Right kidney (tissue), 9 donors: ENCODE data around the gene CCL16.
"Not testable (repeated sequence)": the region's sequence is repeated elsewhere in the genome, so short reads cannot be mapped to it uniquely, and the experiment has no call there.

Source experiments
- DNase-seq: peaks from one replicate; pipeline ENCODE4 v3.0.0-alpha.2; 2016
- long read RNA-seq, 8 donors: transcript quantifications; one replicate each; lab custom pipeline, GENCODE V29; 2026

CCL16 gene
- long read RNA-seq, donor 1: 0 reads
- long read RNA-seq, donor 2: 0 reads
- long read RNA-seq, donor 3: 0 reads
- long read RNA-seq, donor 4: 0 reads
- long read RNA-seq, donor 5: 0 reads
- long read RNA-seq, donor 6: 0 reads
- long read RNA-seq, donor 7: 0 reads
- long read RNA-seq, donor 8: 0 reads

- no peak for DNase-seq
Observed at GRCh38 chr17:35981246-35981645, at the start of gene CCL16. Gene CCL16, minus strand, starts transcription at chr17:35981497. Its CDS starts 77 bp downstream, at chr17:35981420.

GRCh38 chr17:36030956-36031355, 49.7 kb upstream of the CCL16 start:
- DNase-seq: no peak

- no peak for DNase-seq
Observed at GRCh38 chr17:36027761-36028160, 46.5 kb upstream of the CCL16 start.

- DNase-seq: no peak
Observed at GRCh38 chr17:36024106-36024869, 43.0 kb upstream of the CCL16 start.

GRCh38 chr17:36019423-36019822, 38.1 kb upstream of the CCL16 start:
- DNase-seq: no peak

- DNase-seq: no peak
Observed at GRCh38 chr17:36017799-36018198, 36.5 kb upstream of the CCL16 start, which contains the start of gene CCL23. Gene CCL23, minus strand, starts transcription at chr17:36017972. Its CDS starts 75 bp downstream, at chr17:36017897.

- no peak for DNase-seq
Observed at GRCh38 chr17:36016555-36016954, 35.3 kb upstream of the CCL16 start.

GRCh38 chr17:36015895-36016294, 34.6 kb upstream of the CCL16 start:
- not testable (repeated sequence) for DNase-seq

- no peak for DNase-seq
Observed at GRCh38 chr17:36014946-36015345, 33.6 kb upstream of the CCL16 start.

- no peak for DNase-seq
Observed at GRCh38 chr17:36011201-36011600, 29.9 kb upstream of the CCL16 start.

- no peak for DNase-seq
Observed at GRCh38 chr17:36008998-36009665, 27.8 kb upstream of the CCL16 start.

- no peak for DNase-seq
Observed at GRCh38 chr17:36004594-36005108, 23.4 kb upstream of the CCL16 start.

- no peak for DNase-seq
Observed at GRCh38 chr17:36002631-36003030, 21.3 kb upstream of the CCL16 start.

GRCh38 chr17:36001862-36002603, 20.7 kb upstream of the CCL16 start:
- peak; percentile 35 for DNase-seq

GRCh38 chr17:36001110-36001771, 19.9 kb upstream of the CCL16 start, which contains the start of gene CCL15:
Gene CCL15, minus strand, starts transcription at chr17:36001553. Its CDS starts 61 bp downstream, at chr17:36001492.
- no peak for DNase-seq

GRCh38 chr17:36000732-36001109, 19.4 kb upstream of the CCL16 start:
- no peak for DNase-seq

- no peak for DNase-seq
Observed at GRCh38 chr17:35998756-35999155, 17.5 kb upstream of the CCL16 start.

GRCh38 chr17:35998018-35998545, 16.8 kb upstream of the CCL16 start:
- no peak for DNase-seq

GRCh38 chr17:35995346-35995745, 14.0 kb upstream of the CCL16 start:
- DNase-seq: not testable (repeated sequence)

- DNase-seq: no peak
Observed at GRCh38 chr17:35991075-35991474, 9.8 kb upstream of the CCL16 start.

GRCh38 chr17:35988164-35988563, 6.9 kb upstream of the CCL16 start:
- DNase-seq: no peak

- DNase-seq: no peak
Observed at GRCh38 chr17:35986643-35987042, 5.3 kb upstream of the CCL16 start, which contains the start of gene CCL14. Gene CCL14, minus strand, starts transcription at chr17:35986729. Its CDS starts 80 bp downstream, at chr17:35986649.
